ENCODE results near the gene GMEB2. TPM values are rescaled to one million over a fixed set of nuclear protein-coding genes. Genes with fewer than 3 reads are reported as not detected.

GMEB2 gene
- total RNA-seq, 6 donors from 2014 or later: 10.1 to 12.9 (median 12.4) TPM

GRCh38 chr20:63568986-63569949 lies 57.6 kb downstream of the GMEB2 start:
- Histone ChIP-seq H3K4me1 (peaks cover 10 to 44% (median 30%) of the 10 kb centered on the region in 4 donors), H3K27me3 (no peaks in the 10 kb centered on the region), H3K4me3 (no peak overlapping the region), H3K36me3 (peaks cover 4 to 51% (median 29%) of the 10 kb centered on the region in 4 donors), H3K9me3 (no peaks in the 10 kb centered on the region), H3K27ac (peak overlapping the region in 1 of 4 donors; percentile 74)
- DNase-seq: peak in 1 of 2 donors; percentile 83
- no peak for ATAC-seq (ENCODE audit: low FRiP score in 2 of 2)
- no peak for TF ChIP-seq CTCF (IDR thresholded peaks at IDR 0.05)
- no peak for TF ChIP-seq POLR2AphosphoS5 (IDR thresholded peaks at IDR 0.05)
- no peak for TF ChIP-seq POLR2A (IDR thresholded peaks at IDR 0.05)
- TF ChIP-seq EP300 (IDR thresholded peaks at IDR 0.05): no peak
- 89 to 91% methylated on average over 9 to 45 of the region's 46 CpGs for WGBS, 2 donors

DNA sequence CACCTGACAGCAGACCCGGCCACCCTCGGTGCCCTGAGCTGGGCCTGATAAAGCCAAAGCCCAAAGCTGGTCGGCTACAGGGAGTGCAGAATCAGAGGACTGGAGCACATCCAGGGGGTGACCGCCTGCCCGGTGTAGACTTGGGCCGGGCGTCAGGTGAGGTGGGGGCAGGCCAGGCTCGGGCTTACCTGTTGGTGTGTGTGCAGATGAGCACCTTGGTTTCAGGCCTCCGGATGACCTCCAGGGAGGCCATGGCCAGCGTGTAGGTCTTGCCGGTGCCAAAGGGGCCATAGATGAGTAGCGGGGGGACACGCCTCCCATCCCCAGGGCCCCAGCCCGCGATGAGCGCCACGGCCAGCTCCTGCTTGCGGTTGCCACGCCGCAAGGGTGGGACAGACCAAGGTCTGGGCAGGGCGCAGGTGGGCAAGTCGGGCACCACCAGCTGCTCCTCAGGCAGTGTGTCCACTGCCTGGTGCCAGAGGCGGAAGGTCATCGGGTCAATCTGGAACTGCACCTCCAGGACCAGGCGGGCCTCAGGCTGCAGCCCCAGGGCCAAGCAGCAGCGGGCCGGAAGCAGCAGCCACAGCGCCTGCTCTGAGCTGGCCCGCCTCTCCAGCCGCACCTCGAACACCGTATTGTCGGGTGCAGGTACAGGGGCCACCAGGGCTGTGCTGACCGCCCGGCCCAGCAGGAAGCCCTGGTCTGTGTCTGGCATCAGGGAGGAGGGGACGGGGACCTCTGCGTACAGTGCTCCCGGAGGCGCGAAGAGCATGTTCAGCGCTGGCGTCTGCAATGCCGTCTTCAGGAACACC lies 58.5 kb downstream of the GMEB2 start:
- TF ChIP-seq CTCF (IDR thresholded peaks at IDR 0.05) (no peak), POLR2AphosphoS5 (IDR thresholded peaks at IDR 0.05) (no peak), POLR2A (IDR thresholded peaks at IDR 0.05) (no peak), EP300 (IDR thresholded peaks at IDR 0.05) (no peak)
- Histone ChIP-seq H3K4me1 (peaks cover 8 to 41% (median 27%) of the 10 kb centered on the region in 4 donors), H3K27me3 (no peaks in the 10 kb centered on the region), H3K4me3 (peak overlapping the region in 2 of 4 donors; percentile 9 to 22), H3K9me3 (no peaks in the 10 kb centered on the region), H3K36me3 (peaks cover 12 to 60% (median 37%) of the 10 kb centered on the region in 4 donors), H3K27ac (peak overlapping the region; percentile 10 to 80 (median 66))
- DNase-seq (peak in 1 of 2 donors; percentile 86), ATAC-seq (ENCODE audit: low FRiP score in 2 of 2) (peak; percentile 8 to 17)
- WGBS, 2 donors: 79 to 91% methylated on average over 17 to 30 of the region's 43 CpGs

- DNase-seq (peak; percentile 75 to 90), ATAC-seq (ENCODE audit: low FRiP score in 2 of 2) (peak; percentile 61 to 67)
- TF ChIP-seq CTCF (IDR thresholded peaks at IDR 0.05): peak in 2 of 6 experiments; percentile 11 to 34
- no peak for TF ChIP-seq POLR2A (IDR thresholded peaks at IDR 0.05)
- H3K4me1 ChIP-seq: peaks cover 0 to 33% (median 20%) of the 10 kb centered on the region in 4 donors
- H3K27me3 ChIP-seq: no peaks in the 10 kb centered on the region
- peaks cover 19 to 65% (median 42%) of the 10 kb centered on the region in 4 donors for H3K36me3 ChIP-seq
- no peaks in the 10 kb centered on the region for H3K9me3 ChIP-seq
- H3K27ac ChIP-seq: peak overlapping the region; percentile 10 to 80 (median 66)
- 66 to 83% methylated on average over 25 to 35 of the region's 37 CpGs for WGBS, 2 donors
- peak overlapping the region in 2 of 4 donors; percentile 9 to 22 for H3K4me3 ChIP-seq
These were observed 59.3 kb downstream of the GMEB2 start for GRCh38 chr20:63567386-63568169.

GRCh38 chr20:63567136-63567385 lies 59.8 kb downstream of the GMEB2 start:
- no peak overlapping the region for H3K4me3 ChIP-seq
- TF ChIP-seq EP300 (IDR thresholded peaks at IDR 0.05): no peak
- TF ChIP-seq POLR2AphosphoS5 (IDR thresholded peaks at IDR 0.05): no peak
- TF ChIP-seq CTCF (IDR thresholded peaks at IDR 0.05): no peak
- no peak for TF ChIP-seq POLR2A (IDR thresholded peaks at IDR 0.05)
- H3K36me3 ChIP-seq: peaks cover 25 to 65% (median 45%) of the 10 kb centered on the region in 4 donors
- peaks cover 0 to 29% (median 17%) of the 10 kb centered on the region in 4 donors for H3K4me1 ChIP-seq
- H3K27ac ChIP-seq: peak overlapping the region in 2 of 4 donors; percentile 74 to 80
- 58 to 93% methylated on average over 7 to 21 of the region's 22 CpGs for WGBS, 2 donors
- ATAC-seq (ENCODE audit: low FRiP score in 2 of 2) (peak; percentile 1 to 3), DNase-seq (no peak)
- no peaks in the 10 kb centered on the region for H3K27me3 ChIP-seq
- H3K9me3 ChIP-seq: no peaks in the 10 kb centered on the region
